DND-41 (cell line): ENCODE results near the gene FOXD3.

ENCODE experiments used
- ATAC-seq: fragments of 200-7000 bp; cut with Tn5 transposase; 3 replicates; pipeline ENCODE4 v1.9.1; 2021; ENCODE audit warnings: low read depth; ENCODE audit not compliant: insufficient read depth
- DNase-seq: peaks from one replicate; pipeline ENCODE4 v3.0.0-alpha.2; 2020
- H2AFZ ChIP-seq: 2 replicates; pipeline ENCODE4 v1.6.0; 2012; ENCODE audit warnings: low read depth, low read length
- H3K27ac ChIP-seq: 2 replicates; pipeline ENCODE4 v1.5.1; 2012; ENCODE audit warnings: low read length, inconsistent platforms
- H3K27me3 ChIP-seq: fragments of 200-600 bp; sonication (generic); 2 replicates; pipeline ENCODE4 v1.6.0; 2012; ENCODE audit warnings: low read length, mild to moderate bottlenecking, inconsistent platforms; ENCODE audit not compliant: insufficient read depth, poor library complexity
- H3K36me3 ChIP-seq: 2 replicates; pipeline ENCODE4 v1.5.1; 2012; ENCODE audit warnings: low read length, inconsistent platforms; ENCODE audit not compliant: insufficient read depth
- H3K4me1 ChIP-seq: 2 replicates; pipeline ENCODE4 v1.5.1; 2012; ENCODE audit warnings: mild to moderate bottlenecking, low read length; ENCODE audit not compliant: insufficient read depth
- H3K4me2 ChIP-seq: 2 replicates; pipeline ENCODE4 v1.6.0; 2012; ENCODE audit warnings: mild to moderate bottlenecking, moderate library complexity, low read length, inconsistent platforms; ENCODE audit not compliant: insufficient read depth
- H3K4me3 ChIP-seq, 2 experiments: fragments of 200-600 bp in 1 of 2; shearing (Covaris generic) in 1 of 2; 2 replicates each; pipeline ENCODE4 v1.5.1; 2012 to 2016; ENCODE audit warnings: inconsistent platforms in 2 of 2, low read length in 2 of 2, mild to moderate bottlenecking in 2 of 2, low read depth in 1 of 2, moderate library complexity in 1 of 2
- H3K79me2 ChIP-seq: 2 replicates; pipeline ENCODE4 v1.6.0; 2012; ENCODE audit warnings: low read length, inconsistent platforms; ENCODE audit not compliant: insufficient read depth
- H3K9ac ChIP-seq: 2 replicates; pipeline ENCODE4 v1.6.0; 2012; ENCODE audit warnings: low read depth, mild to moderate bottlenecking, inconsistent platforms, low read length, moderate library complexity
- H3K9me3 ChIP-seq: 2 replicates; pipeline ENCODE4 v1.5.1; 2012; ENCODE audit warnings: low read length, moderate library complexity, mild to moderate bottlenecking, inconsistent platforms; ENCODE audit not compliant: insufficient read depth, severe bottlenecking
- H4K20me1 ChIP-seq: 2 replicates; pipeline ENCODE4 v1.6.0; 2012; ENCODE audit warnings: low read length; ENCODE audit not compliant: insufficient read depth
- CTCF ChIP-seq: IDR thresholded peaks from 2 replicates; pipeline ENCODE4 v1.5.1; 2012; ENCODE audit warnings: borderline replicate concordance, low read length, moderate library complexity, mild to moderate bottlenecking; ENCODE audit not compliant: poor library complexity, severe bottlenecking; ENCODE audit errors: extremely low read depth
- EZH2 ChIP-seq: IDR thresholded peaks from 3 replicates; pipeline ENCODE4 v1.6.1; 2012; ENCODE audit warnings: borderline replicate concordance, low read depth, mild to moderate bottlenecking, moderate library complexity, low read length, inconsistent platforms; ENCODE audit not compliant: severe bottlenecking

Gene FOXD3

GRCh38 chr1:63322114-63322943, at the start of gene FOXD3:
FOXD3 (plus strand) TSS chr1:63322567; CDS start chr1:63323059, 492 bp downstream.
- ATAC-seq (no peak), DNase-seq (no peak)
- H2AFZ ChIP-seq, result no peak within 1 kb of the TSS
- H3K27me3 ChIP-seq, result no peaks in the 10 kb centered on the region
- H3K27ac ChIP-seq, result no peak within 1 kb of the TSS
- no peaks in the 10 kb centered on the region for H3K36me3 ChIP-seq
- no peak for TF ChIP-seq EZH2
- TF ChIP-seq CTCF, result no peak
- no peak within 1 kb of the TSS for H3K4me3 ChIP-seq
- H3K9me3 ChIP-seq, result peaks cover 2% of the 10 kb centered on the region
- H4K20me1 ChIP-seq, result no peaks in the 10 kb centered on the region
- H3K4me2 ChIP-seq, result no peak within 1 kb of the TSS
- no peaks in the 10 kb centered on the region for H3K4me1 ChIP-seq
- H3K9ac ChIP-seq, result no peak within 1 kb of the TSS
- H3K79me2 ChIP-seq, result no peaks in the 10 kb centered on the region

GRCh38 chr1:63272811-63273210, 49.6 kb upstream of the FOXD3 start:
- Histone ChIP-seq H3K4me1 (no peaks in the 10 kb centered on the region), H3K9me3 (no peaks in the 10 kb centered on the region), H3K9ac (no peak overlapping the region), H3K27me3 (peaks cover 9% of the 10 kb centered on the region), H3K36me3 (no peaks in the 10 kb centered on the region), H3K4me2 (no peak overlapping the region), H3K4me3 (no peak overlapping the region), H3K79me2 (no peaks in the 10 kb centered on the region), H2AFZ (no peak overlapping the region), H3K27ac (no peak overlapping the region), H4K20me1 (no peaks in the 10 kb centered on the region)
- TF ChIP-seq CTCF (no peak), EZH2 (no peak)
- ATAC-seq (no peak), DNase-seq (no peak)

GRCh38 chr1:63274371-63274770, 48.0 kb upstream of the FOXD3 start:
- Histone ChIP-seq H3K9ac (no peak overlapping the region), H3K79me2 (no peaks in the 10 kb centered on the region), H3K36me3 (no peaks in the 10 kb centered on the region), H3K4me2 (no peak overlapping the region), H3K4me1 (no peaks in the 10 kb centered on the region), H3K9me3 (no peaks in the 10 kb centered on the region), H3K27me3 (peaks cover 10% of the 10 kb centered on the region), H4K20me1 (no peaks in the 10 kb centered on the region), H3K27ac (no peak overlapping the region), H3K4me3 (no peak overlapping the region), H2AFZ (no peak overlapping the region)
- TF ChIP-seq CTCF, result no peak
- no peak for TF ChIP-seq EZH2
- DNase-seq (no peak), ATAC-seq (no peak)
